Embryonic facial prominence (tissue), 1 donor: ENCODE data around the gene ANKRD1.

ENCODE experiments used
- DNase-seq: peaks from one replicate; pipeline ENCODE4 v3.0.0-alpha.2; 2016; ENCODE audit errors: extremely low spot score

Gene ANKRD1

GRCh38 chr10:90935581-90936275, 14.8 kb upstream of the ANKRD1 start:
- no peak for DNase-seq

GRCh38 chr10:90930971-90931871, 10.3 kb upstream of the ANKRD1 start:
- DNase-seq = peak; percentile 52

- DNase-seq = peak; percentile 37
Measured at GRCh38 chr10:90930070-90930837, 9.4 kb upstream of the ANKRD1 start.

- DNase-seq = no peak
Measured at GRCh38 chr10:90929179-90929578, 8.3 kb upstream of the ANKRD1 start.

GRCh38 chr10:90927293-90927692, 6.4 kb upstream of the ANKRD1 start:
- no peak for DNase-seq

- DNase-seq = no peak
Measured at GRCh38 chr10:90925079-90926029, 4.5 kb upstream of the ANKRD1 start.

- no peak for DNase-seq
Measured at GRCh38 chr10:90924552-90924951, 3.7 kb upstream of the ANKRD1 start.

- DNase-seq = no peak
Measured at GRCh38 chr10:90923111-90923731, 2.3 kb upstream of the ANKRD1 start.

GRCh38 chr10:90921906-90922305, 1.0 kb upstream of the ANKRD1 start:
- DNase-seq = no peak

GRCh38 chr10:90919683-90920574, 958 bp downstream of the ANKRD1 start:
- DNase-seq = no peak

- DNase-seq = no peak
Measured at GRCh38 chr10:90917968-90918318, 2.9 kb downstream of the ANKRD1 start.

- DNase-seq = no peak
Measured at GRCh38 chr10:90917238-90917967, 3.5 kb downstream of the ANKRD1 start.

GRCh38 chr10:90916392-90917237, 4.3 kb downstream of the ANKRD1 start:
- no peak for DNase-seq

- DNase-seq = no peak
Measured at GRCh38 chr10:90915766-90916075, 5.2 kb downstream of the ANKRD1 start.

GRCh38 chr10:90914992-90915765, 5.7 kb downstream of the ANKRD1 start:
- DNase-seq = no peak

- DNase-seq = no peak
Measured at GRCh38 chr10:90913774-90914420, 7.0 kb downstream of the ANKRD1 start.
